Thyroid gland (tissue), 4 donors: Measurements from ENCODE around the gene GOLGA6A. TPM values are rescaled to one million over a fixed set of nuclear protein-coding genes. Genes with fewer than 3 reads are reported as not detected.

ENCODE experiments used
- DNase-seq, 2 donors: peaks; one replicate each; pipeline ENCODE4 v3.0.0-alpha.2; 2019
- H3K27ac ChIP-seq, 3 donors: fragments of 200-600 bp; sonication (generic); 1 replicate in 2 of 3; 2 replicates in 1 of 3; pipeline ENCODE4 v1.5.1; 2016 to 2019; ENCODE audit warnings: mild to moderate bottlenecking in 1 of 3, moderate library complexity in 1 of 3
- H3K27me3 ChIP-seq: fragments of 200-600 bp; sonication (generic); one replicate; pipeline ENCODE4 v1.5.1; 2019
- H3K36me3 ChIP-seq, 2 donors: fragments of 200-600 bp; sonication (generic); one replicate each; pipeline ENCODE4 v1.5.1; 2016 to 2019
- H3K4me1 ChIP-seq, 2 donors: fragments of 200-600 bp; sonication (generic); one replicate each; pipeline ENCODE4 v1.5.1; 2017 to 2019
- H3K4me3 ChIP-seq, 3 donors: fragments of 200-600 bp; sonication (generic); replicated peaks in 1 of 3; 1 replicate in 2 of 3; 2 replicates in 1 of 3; pipeline ENCODE4 v1.5.1; 2016; ENCODE audit warnings: mild to moderate bottlenecking in 1 of 3
- H3K9me3 ChIP-seq: fragments of 200-600 bp; sonication (generic); one replicate; pipeline ENCODE4 v1.5.1; 2017
- POLR2A ChIP-seq, 2 donors: fragments of 450-650 bp; IDR thresholded peaks; one replicate each; pipeline ENCODE4 v1.6.1; 2017; ENCODE audit warnings: antibody characterized with exemption in 2 of 2, mild to moderate bottlenecking in 2 of 2, moderate library complexity in 1 of 2
- WGBS, 2 donors: methylation state at CpG; one replicate each; pipeline ENCODE4 v1.1.5; 2017; 5-methylcytosine and 5-hydroxymethylcytosine counted together
- intact Hi-C: fragments of 100-400 bp; cut with DNase I; formaldehyde crosslinking; loops from one replicate; pipeline ENCODE4 v1.15.1; 2023
- total RNA-seq, 4 donors: library from RNA; depleted of rRNA; stranded (reverse); fragments of >200 nt; gene quantifications; one replicate each; pipeline ENCODE4 v1.2.3, GENCODE V29; 2016
- TF ChIP-seq, protein P1 (sequence below), 6 experiments: fragments of 200-600 bp in 3 of 6; fragments of 450-650 bp in 3 of 6; sonication (generic) in 3 of 6; IDR thresholded peaks; one replicate each; pipeline ENCODE4 v1.5.1; 2016 to 2019; ENCODE audit warnings: antibody characterized with exemption in 6 of 6, mild to moderate bottlenecking in 2 of 6, inconsistent platforms in 1 of 6, moderate library complexity in 1 of 6

Gene GOLGA6A
- total RNA-seq, 4 donors from 2014 or later, result 0.22 to 0.54 TPM; not detected in 2

DNA sequence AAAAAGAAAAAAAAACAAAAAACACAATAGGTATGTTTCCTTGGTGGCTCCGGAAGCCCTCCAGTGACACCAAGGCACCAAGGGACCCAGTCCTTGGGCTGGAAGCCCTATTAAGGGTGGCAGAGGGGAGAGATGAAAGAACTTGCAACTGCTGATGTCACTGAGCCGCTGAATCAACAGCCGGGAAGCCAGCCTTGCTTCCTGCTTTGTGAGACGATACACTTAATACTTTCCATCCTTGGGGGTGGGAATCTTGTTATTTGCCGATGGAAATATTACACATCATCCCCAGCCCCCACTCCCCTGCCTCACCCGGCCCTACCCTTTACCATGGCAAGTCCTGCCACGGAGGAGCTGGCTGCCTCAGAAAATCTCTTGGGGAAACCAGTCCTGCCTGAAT lies 42.4 kb upstream of the GOLGA6A start:
- no peak for DNase-seq
- 60 to 72% methylated on average over 7 of the region's 7 CpGs for WGBS, 2 donors
- Histone ChIP-seq H3K27ac (no peak overlapping the region), H3K27me3 (peaks cover 18% of the 10 kb centered on the region), H3K4me1 (peaks cover 3 to 38% of the 10 kb centered on the region in 2 donors), H3K36me3 (no peaks in the 10 kb centered on the region), H3K4me3 (no peak overlapping the region), H3K9me3 (no peaks in the 10 kb centered on the region)
- TF ChIP-seq POLR2A (IDR thresholded peaks at IDR 0.05), result no peak
- TF ChIP-seq, protein P1, sequence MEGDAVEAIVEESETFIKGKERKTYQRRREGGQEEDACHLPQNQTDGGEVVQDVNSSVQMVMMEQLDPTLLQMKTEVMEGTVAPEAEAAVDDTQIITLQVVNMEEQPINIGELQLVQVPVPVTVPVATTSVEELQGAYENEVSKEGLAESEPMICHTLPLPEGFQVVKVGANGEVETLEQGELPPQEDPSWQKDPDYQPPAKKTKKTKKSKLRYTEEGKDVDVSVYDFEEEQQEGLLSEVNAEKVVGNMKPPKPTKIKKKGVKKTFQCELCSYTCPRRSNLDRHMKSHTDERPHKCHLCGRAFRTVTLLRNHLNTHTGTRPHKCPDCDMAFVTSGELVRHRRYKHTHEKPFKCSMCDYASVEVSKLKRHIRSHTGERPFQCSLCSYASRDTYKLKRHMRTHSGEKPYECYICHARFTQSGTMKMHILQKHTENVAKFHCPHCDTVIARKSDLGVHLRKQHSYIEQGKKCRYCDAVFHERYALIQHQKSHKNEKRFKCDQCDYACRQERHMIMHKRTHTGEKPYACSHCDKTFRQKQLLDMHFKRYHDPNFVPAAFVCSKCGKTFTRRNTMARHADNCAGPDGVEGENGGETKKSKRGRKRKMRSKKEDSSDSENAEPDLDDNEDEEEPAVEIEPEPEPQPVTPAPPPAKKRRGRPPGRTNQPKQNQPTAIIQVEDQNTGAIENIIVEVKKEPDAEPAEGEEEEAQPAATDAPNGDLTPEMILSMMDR (IDR thresholded peaks at IDR 0.05), result no peak
- intact Hi-C loops, result loop anchor here (5.0 kb wide), 1 partner anchor 67 kb away; no protein-coding TSS in a partner anchor

DNA sequence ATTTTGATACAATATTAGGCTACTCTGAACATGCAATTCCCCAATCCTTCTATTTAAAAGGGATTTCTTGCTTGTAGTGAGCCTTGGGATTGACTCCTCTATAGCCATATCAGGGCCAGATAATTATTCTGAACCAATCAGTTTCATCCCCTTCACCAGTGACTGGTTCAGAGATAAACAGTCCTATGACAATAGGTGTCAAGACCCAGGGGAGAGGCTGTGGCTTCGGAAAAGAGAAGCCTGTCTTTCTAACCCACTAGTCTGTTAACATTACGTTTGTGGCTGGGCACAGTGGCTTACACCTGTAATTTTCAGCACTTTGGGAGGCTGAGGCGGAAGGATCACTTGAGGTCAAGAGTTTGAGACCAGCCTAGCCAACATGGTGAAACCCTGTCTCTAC lies 41.8 kb upstream of the GOLGA6A start:
- Histone ChIP-seq H3K4me1 (peaks cover 3 to 32% of the 10 kb centered on the region in 2 donors), H3K36me3 (no peaks in the 10 kb centered on the region), H3K27me3 (peaks cover 13% of the 10 kb centered on the region), H3K27ac (no peak overlapping the region), H3K9me3 (no peaks in the 10 kb centered on the region), H3K4me3 (no peak overlapping the region)
- intact Hi-C loops, result loop anchor here (5.0 kb wide), 1 partner anchor 67 kb away; no protein-coding TSS in a partner anchor
- no peak for TF ChIP-seq POLR2A (IDR thresholded peaks at IDR 0.05)
- TF ChIP-seq, protein P1 (IDR thresholded peaks at IDR 0.05), result no peak
- WGBS, 2 donors, result 72 to 86% methylated on average over 3 of the region's 3 CpGs
- no peak for DNase-seq

DNA sequence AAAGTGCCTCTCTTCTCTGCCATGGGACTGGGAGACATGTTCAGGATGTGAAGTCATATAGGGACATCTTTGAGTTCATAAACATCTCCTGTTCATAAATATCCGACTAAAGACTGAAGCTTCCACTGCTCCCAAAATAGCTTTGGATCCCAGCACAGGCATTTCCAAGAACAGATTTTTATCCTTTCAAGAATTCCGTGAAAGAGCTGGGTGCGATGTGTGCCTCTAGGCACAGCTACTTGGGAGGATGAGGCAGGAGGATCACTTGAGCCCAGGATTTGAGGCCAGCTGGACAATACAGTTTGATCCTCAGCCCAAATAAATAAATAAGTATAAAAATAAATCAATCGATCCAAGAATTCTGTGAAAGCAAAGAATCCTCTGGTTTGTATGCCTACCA lies 41.3 kb upstream of the GOLGA6A start:
- DNase-seq, result no peak
- TF ChIP-seq, protein P1 (IDR thresholded peaks at IDR 0.05), result no peak
- WGBS, 2 donors, result 63 to 71% methylated on average over 4 of the region's 4 CpGs
- intact Hi-C loops, result loop anchor here (5.0 kb wide), 1 partner anchor 66 kb away; no protein-coding TSS in a partner anchor
- Histone ChIP-seq H3K9me3 (no peaks in the 10 kb centered on the region), H3K27me3 (peaks cover 8% of the 10 kb centered on the region), H3K4me3 (no peak overlapping the region), H3K4me1 (peaks cover 3 to 27% of the 10 kb centered on the region in 2 donors), H3K27ac (no peak overlapping the region), H3K36me3 (no peaks in the 10 kb centered on the region)

DNA sequence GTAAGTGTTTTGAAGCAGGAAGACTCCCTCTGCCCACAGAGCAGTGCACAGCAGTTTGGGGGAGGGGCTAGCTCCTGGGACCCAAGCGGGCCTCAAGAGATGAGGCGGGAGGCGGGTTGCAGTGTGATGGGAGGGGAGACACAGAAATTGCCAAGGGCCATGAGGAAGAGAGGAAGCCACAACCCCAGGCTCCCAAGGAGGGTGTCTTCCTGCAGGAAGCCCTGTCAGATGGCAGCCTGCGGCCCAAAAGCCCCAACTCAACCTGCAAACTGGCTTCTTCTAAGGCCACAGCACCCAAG lies 40.7 kb upstream of the GOLGA6A start:
- Histone ChIP-seq H3K36me3 (no peaks in the 10 kb centered on the region), H3K4me1 (peaks cover 3 to 21% of the 10 kb centered on the region in 2 donors), H3K4me3 (no peak overlapping the region), H3K9me3 (no peaks in the 10 kb centered on the region), H3K27me3 (peaks cover 3% of the 10 kb centered on the region), H3K27ac (no peak overlapping the region)
- DNase-seq, result no peak
- intact Hi-C loops, result loop anchor here (5.0 kb wide), 1 partner anchor 66 kb away; no protein-coding TSS in a partner anchor
- WGBS, 2 donors, result 58 to 66% methylated on average over 4 of the region's 4 CpGs
- no peak for TF ChIP-seq POLR2A (IDR thresholded peaks at IDR 0.05)
- TF ChIP-seq, protein P1 (IDR thresholded peaks at IDR 0.05), result no peak

DNA sequence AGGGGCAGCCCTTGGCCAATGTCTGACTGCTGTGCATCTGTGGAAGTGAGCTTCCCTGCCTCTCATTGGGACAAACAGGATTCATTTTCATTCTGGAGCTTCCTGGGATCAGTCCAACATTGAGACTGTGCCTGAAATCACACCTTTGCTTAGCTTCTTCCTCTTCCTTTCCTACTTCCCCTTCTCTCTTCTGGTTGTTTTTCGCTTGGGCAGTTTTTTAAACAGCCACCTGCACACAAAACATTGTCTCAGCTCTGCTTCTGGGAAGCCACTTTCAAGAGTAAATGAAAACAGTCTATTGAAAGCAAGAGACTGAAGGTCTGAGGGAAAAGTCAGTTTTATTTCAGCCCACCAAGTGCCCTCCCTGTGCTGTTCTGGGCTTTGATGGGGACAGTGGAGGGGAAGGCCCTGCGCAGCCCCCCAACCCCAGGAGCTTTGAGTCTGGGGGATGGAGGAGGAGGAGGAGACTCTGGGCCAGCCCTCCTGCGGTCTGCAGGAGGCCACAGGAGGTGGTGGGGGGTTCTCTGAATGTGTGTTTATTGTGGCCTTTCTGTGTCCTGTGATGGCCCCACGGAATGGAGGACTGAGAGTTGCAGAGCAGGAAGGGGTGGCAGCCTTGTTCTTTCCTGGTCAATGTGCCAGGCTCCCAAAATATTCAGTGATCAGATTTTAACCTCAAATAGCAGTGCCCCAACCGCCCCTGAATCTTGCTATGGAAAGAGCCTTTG lies 40.2 kb upstream of the GOLGA6A start:
- H3K27ac ChIP-seq, result no peak overlapping the region
- no peaks in the 10 kb centered on the region for H3K27me3 ChIP-seq
- no peaks in the 10 kb centered on the region for H3K36me3 ChIP-seq
- H3K9me3 ChIP-seq, result no peaks in the 10 kb centered on the region
- intact Hi-C loops, result loop anchor here (5.0 kb wide), 1 partner anchor 65 kb away; no protein-coding TSS in a partner anchor
- H3K4me3 ChIP-seq, result no peak overlapping the region
- DNase-seq, result no peak
- peaks cover 0 to 16% of the 10 kb centered on the region in 2 donors for H3K4me1 ChIP-seq
- WGBS, 2 donors, result 28 to 33% methylated on average over 5 of the region's 5 CpGs
- TF ChIP-seq, protein P1 (IDR thresholded peaks at IDR 0.05), result no peak
- no peak for TF ChIP-seq POLR2A (IDR thresholded peaks at IDR 0.05)
